Measurements from ENCODE around the gene ZNRF3. TPM values are rescaled to one million over a fixed set of nuclear protein-coding genes. Genes with fewer than 3 reads are reported as not detected.

ZNRF3 gene
- total and polyA plus RNA-seq, 2 donors (not counting 1 experiment from before 2014, with no cell fraction given): 0.21 to 0.71 TPM

GRCh38 chr22:28846994-28847393 lies 36.4 kb upstream of the ZNRF3 start:
- Mint-ChIP-seq H3K27me3 (no peaks in the 10 kb centered on the region), H3K4me3 (no peak overlapping the region), H3K4me1 (no peaks in the 10 kb centered on the region), H3K27ac (no peak overlapping the region), H3K9me3 (ENCODE audit: insufficient read depth) (peaks cover 4% of the 10 kb centered on the region)
- no peak overlapping the region for H3K4me3 ChIP-seq (ENCODE audit: control extremely low read depth in 1 of 5, extremely low read depth in 1 of 5, insufficient read depth in 1 of 5, low read depth in 2 of 5, low read length in 4 of 5)
- no peak overlapping the region for H3K4me2 ChIP-seq (replicated peaks; ENCODE audit: low read depth, low read length, poor library complexity, severe bottlenecking)
- ATAC-seq (ENCODE audit: low read depth) (no peak), DNase-seq (no peak)
- no peaks in the 10 kb centered on the region for H3K36me3 ChIP-seq (replicated peaks in 1 of 2; ENCODE audit: control extremely low read depth in 1 of 2, control insufficient read depth in 1 of 2, extremely low read depth in 1 of 2, insufficient read depth in 2 of 2, low read length in 1 of 2)
- no peak overlapping the region for H3K27ac ChIP-seq (ENCODE audit: low read length in 2 of 2)
- TF ChIP-seq EZH2 (IDR thresholded peaks at IDR 0.05; ENCODE audit: borderline replicate concordance, insufficient read depth, low read depth, low read length, poor library complexity, severe bottlenecking) (no peak), CTCF (IDR thresholded peaks at IDR 0.05) (no peak)
- no peaks in the 10 kb centered on the region for H3K27me3 ChIP-seq (replicated peaks in 1 of 4; ENCODE audit: control extremely low read depth in 1 of 4, control insufficient read depth in 3 of 4, insufficient read depth in 4 of 4, low read length in 3 of 4)
- H2AFZ ChIP-seq (ENCODE audit: insufficient read depth, low read depth, low read length, poor library complexity, severe bottlenecking): no peak overlapping the region
- H3K79me2 ChIP-seq (ENCODE audit: control insufficient read depth, insufficient read depth, low read length): no peaks in the 10 kb centered on the region
- ChIA-PET POLR2A (no interaction called here), CTCF (interaction anchor here (0.6 to 1.1 kb wide), 2 partner anchors 9 to 97 kb away, joined by 4 to 5 read pairs; no protein-coding TSS in a partner anchor)
- no peaks in the 10 kb centered on the region for H3K4me1 ChIP-seq (ENCODE audit: control insufficient read depth in 2 of 2, insufficient read depth in 2 of 2, low read length in 2 of 2)
- peaks cover 2 to 25% (median 13%) of the 10 kb centered on the region in 3 donors for H3K9me3 ChIP-seq (ENCODE audit: control extremely low read depth in 1 of 3, control insufficient read depth in 2 of 3, insufficient read depth in 1 of 3, low read length in 2 of 3)
- intact Hi-C loops (cut with micrococcal nuclease): no loop called here
- H3K9ac ChIP-seq (ENCODE audit: low read length): no peak overlapping the region
- no CpG with 5 or more reads among the region's 2 CpGs for WGBS (ENCODE audit: insufficient coverage)
- H4K20me1 ChIP-seq (ENCODE audit: control insufficient read depth, insufficient read depth, low read length, poor library complexity, severe bottlenecking): no peaks in the 10 kb centered on the region

GRCh38 chr22:28855355-28856094 lies 27.8 kb upstream of the ZNRF3 start:
- Histone ChIP-seq H3K79me2 (ENCODE audit: control insufficient read depth, insufficient read depth, low read length) (no peaks in the 10 kb centered on the region), H3K27ac (ENCODE audit: low read length in 2 of 2) (no peak overlapping the region), H3K4me1 (ENCODE audit: control insufficient read depth in 2 of 2, insufficient read depth in 2 of 2, low read length in 2 of 2) (no peaks in the 10 kb centered on the region), H3K36me3 (replicated peaks in 1 of 2; ENCODE audit: control extremely low read depth in 1 of 2, control insufficient read depth in 1 of 2, extremely low read depth in 1 of 2, insufficient read depth in 2 of 2, low read length in 1 of 2) (no peaks in the 10 kb centered on the region), H3K9me3 (ENCODE audit: control extremely low read depth in 1 of 3, control insufficient read depth in 2 of 3, insufficient read depth in 1 of 3, low read length in 2 of 3) (no peaks in the 10 kb centered on the region), H3K4me2 (replicated peaks; ENCODE audit: low read depth, low read length, poor library complexity, severe bottlenecking) (no peak overlapping the region), H4K20me1 (ENCODE audit: control insufficient read depth, insufficient read depth, low read length, poor library complexity, severe bottlenecking) (no peaks in the 10 kb centered on the region), H3K27me3 (replicated peaks in 1 of 4; ENCODE audit: control extremely low read depth in 1 of 4, control insufficient read depth in 3 of 4, insufficient read depth in 4 of 4, low read length in 3 of 4) (peaks cover 0 to 5% (median 2%) of the 10 kb centered on the region in 4 experiments), H2AFZ (ENCODE audit: insufficient read depth, low read depth, low read length, poor library complexity, severe bottlenecking) (no peak overlapping the region), H3K4me3 (ENCODE audit: control extremely low read depth in 1 of 5, extremely low read depth in 1 of 5, insufficient read depth in 1 of 5, low read depth in 2 of 5, low read length in 4 of 5) (no peak overlapping the region), H3K9ac (ENCODE audit: low read length) (no peak overlapping the region)
- WGBS (ENCODE audit: insufficient coverage): 40% methylated on average over 2 of the region's 6 CpGs
- Mint-ChIP-seq H3K27me3 (peaks cover 12% of the 10 kb centered on the region), H3K4me3 (no peak overlapping the region), H3K9me3 (ENCODE audit: insufficient read depth) (no peaks in the 10 kb centered on the region), H3K4me1 (no peaks in the 10 kb centered on the region), H3K27ac (no peak overlapping the region)
- ChIA-PET POLR2A (no interaction called here), CTCF (interaction anchor here (0.6 to 4.2 kb wide), 17 partner anchors 8 to 394 kb away, joined by 3 to 88 read pairs (median 5); no protein-coding TSS in a partner anchor)
- DNase-seq (peak; percentile 72), ATAC-seq (ENCODE audit: low read depth) (peak; percentile 61)
- TF ChIP-seq CTCF (IDR thresholded peaks at IDR 0.05) (peak; percentile 96), EZH2 (IDR thresholded peaks at IDR 0.05; ENCODE audit: borderline replicate concordance, insufficient read depth, low read depth, low read length, poor library complexity, severe bottlenecking) (no peak)
- intact Hi-C loops (cut with micrococcal nuclease): loop anchor here (1.0 kb wide), 1 partner anchor 185 kb away; no protein-coding TSS in a partner anchor
